RWPE2 (cell line): ENCODE results near the gene SNED1.

ENCODE experiments used
- ATAC-seq: fragments of 200-7000 bp; cut with Tn5 transposase; 3 replicates; pipeline ENCODE4 v1.9.1; 2021; ENCODE audit warnings: low read depth
- DNase-seq: peaks from one replicate; pipeline ENCODE4 v3.0.0-alpha.2; 2020; ENCODE audit warnings: low spot score
- H3K27ac ChIP-seq: fragments of 450-650 bp; 2 replicates; pipeline ENCODE4 v1.5.1; 2017; ENCODE audit warnings: mild to moderate bottlenecking; ENCODE audit not compliant: poor library complexity, severe bottlenecking
- H3K27me3 ChIP-seq: fragments of 250-450 bp; sonication (Bioruptor Pico); 2 replicates; pipeline ENCODE4 v1.5.1; 2021; ENCODE audit warnings: mild to moderate bottlenecking, moderate library complexity; ENCODE audit not compliant: insufficient read depth, poor library complexity, severe bottlenecking
- H3K36me3 ChIP-seq: fragments of 250-450 bp; sonication (Bioruptor Pico); 2 replicates; pipeline ENCODE4 v1.5.1; 2020; ENCODE audit warnings: low read depth, mild to moderate bottlenecking, moderate library complexity
- H3K4me1 ChIP-seq: fragments of 250-450 bp; sonication (Bioruptor Pico); 2 replicates; pipeline ENCODE4 v1.5.1; 2021; ENCODE audit warnings: mild to moderate bottlenecking, moderate library complexity; ENCODE audit not compliant: insufficient read depth, poor library complexity, severe bottlenecking
- H3K4me3 ChIP-seq: fragments of 250-450 bp; sonication (Bioruptor Pico); 2 replicates; pipeline ENCODE4 v1.5.1; 2021; ENCODE audit warnings: mild to moderate bottlenecking, moderate library complexity; ENCODE audit not compliant: severe bottlenecking
- H3K9me3 ChIP-seq: fragments of 250-450 bp; sonication (Bioruptor Pico); 2 replicates; pipeline ENCODE4 v1.5.1; 2021; ENCODE audit warnings: mild to moderate bottlenecking, moderate library complexity; ENCODE audit not compliant: severe bottlenecking
- TF ChIP-seq, protein P1 (sequence below): fragments of 450-650 bp; IDR thresholded peaks from one replicate; pipeline ENCODE4 v1.5.1; 2017; ENCODE audit warnings: mild to moderate bottlenecking, moderate library complexity; ENCODE audit not compliant: poor library complexity, severe bottlenecking

SNED1 gene

DNA sequence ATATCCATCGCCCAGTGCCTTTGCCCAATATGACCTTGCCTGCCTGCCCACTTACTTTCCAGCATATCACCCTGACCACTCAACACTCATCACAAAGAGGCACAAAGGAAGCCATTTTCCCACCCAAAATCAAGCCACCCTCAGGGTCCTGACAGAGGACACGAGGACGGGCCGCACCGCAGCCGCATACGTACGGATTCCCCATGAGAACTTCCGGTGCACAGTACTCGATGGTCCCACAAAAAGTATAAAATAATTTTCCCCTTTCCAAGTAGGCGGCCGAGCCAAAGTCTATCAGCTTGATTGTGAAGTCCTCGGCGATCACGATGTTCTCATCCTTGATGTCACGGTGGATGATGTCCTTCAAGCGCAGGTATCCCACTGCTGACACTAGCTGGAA lies 113.6 kb downstream of the SNED1 start:
- ATAC-seq (no peak), DNase-seq (no peak)
- no peaks in the 10 kb centered on the region for H3K4me1 ChIP-seq
- TF ChIP-seq, protein P1, sequence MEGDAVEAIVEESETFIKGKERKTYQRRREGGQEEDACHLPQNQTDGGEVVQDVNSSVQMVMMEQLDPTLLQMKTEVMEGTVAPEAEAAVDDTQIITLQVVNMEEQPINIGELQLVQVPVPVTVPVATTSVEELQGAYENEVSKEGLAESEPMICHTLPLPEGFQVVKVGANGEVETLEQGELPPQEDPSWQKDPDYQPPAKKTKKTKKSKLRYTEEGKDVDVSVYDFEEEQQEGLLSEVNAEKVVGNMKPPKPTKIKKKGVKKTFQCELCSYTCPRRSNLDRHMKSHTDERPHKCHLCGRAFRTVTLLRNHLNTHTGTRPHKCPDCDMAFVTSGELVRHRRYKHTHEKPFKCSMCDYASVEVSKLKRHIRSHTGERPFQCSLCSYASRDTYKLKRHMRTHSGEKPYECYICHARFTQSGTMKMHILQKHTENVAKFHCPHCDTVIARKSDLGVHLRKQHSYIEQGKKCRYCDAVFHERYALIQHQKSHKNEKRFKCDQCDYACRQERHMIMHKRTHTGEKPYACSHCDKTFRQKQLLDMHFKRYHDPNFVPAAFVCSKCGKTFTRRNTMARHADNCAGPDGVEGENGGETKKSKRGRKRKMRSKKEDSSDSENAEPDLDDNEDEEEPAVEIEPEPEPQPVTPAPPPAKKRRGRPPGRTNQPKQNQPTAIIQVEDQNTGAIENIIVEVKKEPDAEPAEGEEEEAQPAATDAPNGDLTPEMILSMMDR = no peak
- H3K27me3 ChIP-seq = no peaks in the 10 kb centered on the region
- no peaks in the 10 kb centered on the region for H3K9me3 ChIP-seq
- H3K4me3 ChIP-seq = no peak overlapping the region
- no peak overlapping the region for H3K27ac ChIP-seq
- H3K36me3 ChIP-seq = peaks cover 11% of the 10 kb centered on the region

DNA sequence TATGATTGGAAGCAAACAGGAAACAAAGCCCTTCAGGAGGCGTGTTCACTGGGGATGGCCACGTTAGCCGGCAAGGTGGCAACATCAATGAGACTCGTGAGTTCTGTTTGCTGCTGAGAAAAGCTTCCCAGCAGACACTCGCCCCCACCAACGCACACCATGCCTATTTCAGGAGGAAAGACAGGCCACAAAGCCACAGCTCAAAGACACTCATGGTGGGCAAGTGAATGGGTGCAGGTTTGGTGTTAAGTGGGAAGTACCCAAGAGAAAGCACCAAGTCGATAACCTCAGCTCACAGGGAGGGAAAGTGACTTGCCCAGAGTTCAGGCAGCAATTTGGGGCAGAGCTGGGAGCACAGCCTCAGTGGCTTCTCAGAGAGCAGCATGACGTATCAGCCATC lies 114.2 kb downstream of the SNED1 start:
- no peaks in the 10 kb centered on the region for H3K4me1 ChIP-seq
- TF ChIP-seq, protein P1 = no peak
- DNase-seq = no peak
- no peak for ATAC-seq
- H3K4me3 ChIP-seq = no peak overlapping the region
- H3K27me3 ChIP-seq = no peaks in the 10 kb centered on the region
- no peak overlapping the region for H3K27ac ChIP-seq
- H3K9me3 ChIP-seq = no peaks in the 10 kb centered on the region
- peaks cover 12% of the 10 kb centered on the region for H3K36me3 ChIP-seq

DNA sequence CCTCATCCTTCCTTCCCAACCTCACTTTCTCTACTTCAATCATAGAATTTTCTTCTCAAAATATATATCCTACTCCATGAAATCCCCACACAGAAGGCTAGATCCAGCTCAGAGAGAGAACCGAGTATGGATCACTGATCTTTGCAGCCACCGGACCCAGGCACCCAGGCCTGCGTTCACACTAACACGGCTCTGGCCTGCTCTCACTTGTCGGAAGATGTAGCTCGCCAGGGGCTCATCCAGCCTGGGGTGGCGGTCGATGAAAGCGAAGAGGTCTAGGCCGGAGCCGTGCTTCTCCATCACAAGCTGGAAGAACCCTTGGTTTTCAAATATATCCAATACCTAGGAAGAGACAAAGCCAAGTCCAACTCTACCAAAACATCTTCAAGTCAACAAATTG lies 116.4 kb downstream of the SNED1 start:
- DNase-seq (no peak), ATAC-seq (no peak)
- Histone ChIP-seq H3K36me3 (peaks cover 17% of the 10 kb centered on the region), H3K27ac (no peak overlapping the region), H3K4me1 (no peaks in the 10 kb centered on the region), H3K4me3 (no peak overlapping the region), H3K27me3 (no peaks in the 10 kb centered on the region), H3K9me3 (no peaks in the 10 kb centered on the region)
- TF ChIP-seq, protein P1 = no peak

DNA sequence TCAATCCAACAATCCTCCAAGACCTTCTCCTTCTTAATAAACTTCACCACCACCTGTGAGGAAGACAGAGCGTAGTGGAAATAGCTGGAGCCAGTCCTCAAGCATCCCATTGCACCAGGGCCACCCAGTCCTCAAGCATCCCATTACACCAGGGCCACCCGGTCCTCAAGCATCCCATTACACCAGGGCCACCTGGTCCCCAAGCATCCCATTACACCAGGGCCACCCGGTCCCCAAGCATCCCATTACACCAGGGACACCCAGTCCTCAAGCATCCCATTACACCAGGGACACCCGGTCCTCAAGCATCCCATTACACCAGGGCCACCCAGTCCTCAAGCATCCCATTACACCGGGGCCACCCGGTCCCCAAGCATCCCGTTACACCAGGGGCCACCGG lies 116.9 kb downstream of the SNED1 start:
- Histone ChIP-seq H3K36me3 (peaks cover 22% of the 10 kb centered on the region), H3K4me3 (no peak overlapping the region), H3K4me1 (no peaks in the 10 kb centered on the region), H3K27ac (no peak overlapping the region), H3K27me3 (no peaks in the 10 kb centered on the region), H3K9me3 (no peaks in the 10 kb centered on the region)
- DNase-seq (no peak), ATAC-seq (no peak)
- TF ChIP-seq, protein P1 = no peak

DNA sequence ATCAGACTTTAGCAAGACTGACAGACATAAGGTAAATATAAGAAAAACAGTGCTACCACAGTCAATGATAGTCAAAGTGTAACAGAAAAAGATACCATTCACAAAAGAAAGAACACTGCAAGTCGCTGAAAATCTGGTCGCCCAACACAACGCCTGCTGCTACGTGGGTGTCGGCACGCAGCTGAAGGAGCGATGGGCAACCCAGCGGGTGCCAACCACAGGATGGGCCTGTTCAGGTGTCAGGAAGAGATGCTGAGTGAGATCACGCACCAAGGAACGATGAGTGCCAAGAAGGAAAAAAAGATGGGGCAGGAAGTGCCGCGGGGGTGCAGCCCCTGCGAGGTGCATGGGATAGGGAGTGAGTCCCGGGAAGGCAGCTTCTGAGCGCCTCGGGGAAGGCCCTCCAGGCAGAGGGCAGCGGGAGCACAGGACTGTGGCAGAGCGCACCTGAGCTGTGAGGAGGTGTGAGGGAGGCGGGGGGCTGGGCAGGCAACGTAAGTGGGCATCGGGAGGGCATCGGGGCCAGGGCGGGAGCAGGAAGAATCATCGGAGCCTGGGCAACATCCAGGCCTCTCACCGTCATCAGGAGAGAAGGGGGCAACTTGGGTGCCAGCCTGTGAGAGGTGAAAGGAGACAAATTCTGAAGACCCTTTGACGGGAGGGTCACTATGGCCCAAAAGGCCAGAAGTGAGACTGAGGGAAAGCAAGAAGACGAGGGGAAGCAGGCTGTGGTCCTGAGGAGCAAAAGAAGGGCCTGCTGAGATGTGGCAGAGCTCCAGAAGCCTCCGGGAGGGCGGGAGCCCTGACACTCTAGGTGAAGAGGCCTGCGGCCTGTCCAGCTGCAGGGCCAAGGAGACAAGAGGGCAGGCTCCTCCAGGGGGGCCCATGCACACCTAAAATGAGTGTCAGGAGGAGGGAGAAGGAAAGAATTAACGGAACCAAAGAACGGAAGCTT lies 118.5 kb downstream of the SNED1 start:
- DNase-seq (no peak), ATAC-seq (no peak)
- Histone ChIP-seq H3K27ac (no peak overlapping the region), H3K4me1 (no peaks in the 10 kb centered on the region), H3K36me3 (peaks cover 38% of the 10 kb centered on the region), H3K9me3 (no peaks in the 10 kb centered on the region), H3K27me3 (no peaks in the 10 kb centered on the region), H3K4me3 (no peak overlapping the region)
- TF ChIP-seq, protein P1 = no peak
